IPS-NIHi11 (cell line): ENCODE results near the gene PCK2.
"Not testable (repeated sequence)": the region's sequence is repeated elsewhere in the genome, so short reads cannot be mapped to it uniquely, and the experiment has no call there.

ENCODE experiments used
- DNase-seq: peaks from one replicate; pipeline ENCODE4 v3.0.0; 2012; ENCODE audit warnings: mixed read lengths, low spot score

Gene PCK2

GRCh38 chr14:24095271-24096068 lies 1.4 kb downstream of the PCK2 start:
- peak; percentile 61 for DNase-seq

DNA sequence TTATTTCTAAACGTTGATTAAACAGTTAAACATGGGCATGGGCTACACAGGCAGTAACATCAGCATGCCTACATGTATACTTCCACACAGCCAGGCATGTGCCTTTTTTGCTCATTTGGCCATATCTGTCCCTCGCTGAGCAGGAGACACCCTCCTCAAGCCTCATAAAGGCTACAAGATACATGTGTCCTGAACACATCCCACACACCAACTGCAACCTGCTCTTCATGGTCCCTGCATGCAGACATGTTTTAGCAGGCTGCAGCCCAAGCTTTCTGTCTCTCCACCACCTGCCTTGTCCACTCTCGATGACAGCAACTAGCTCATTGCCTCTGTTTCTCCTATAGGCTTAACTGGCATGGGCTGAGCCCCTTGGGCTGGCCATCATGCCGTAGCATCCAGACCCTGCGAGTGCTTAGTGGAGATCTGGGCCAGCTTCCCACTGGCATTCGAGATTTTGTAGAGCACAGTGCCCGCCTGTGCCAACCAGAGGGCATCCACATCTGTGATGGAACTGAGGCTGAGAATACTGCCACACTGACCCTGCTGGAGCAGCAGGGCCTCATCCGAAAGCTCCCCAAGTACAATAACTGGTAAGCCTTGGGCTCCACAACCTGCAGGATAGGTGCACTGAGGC lies 2.6 kb downstream of the PCK2 start:
- DNase-seq = no peak

- no peak for DNase-seq
Observed at GRCh38 chr14:24098229-24098926, 4.3 kb downstream of the PCK2 start.

- DNase-seq = peak; percentile 35
Observed at GRCh38 chr14:24098927-24099813, 5.1 kb downstream of the PCK2 start.

- DNase-seq = no peak
Observed at GRCh38 chr14:24100197-24100981, 6.3 kb downstream of the PCK2 start.

- DNase-seq = no peak
Observed at GRCh38 chr14:24100982-24101494, 6.9 kb downstream of the PCK2 start.

- DNase-seq = no peak
Observed at GRCh38 chr14:24102357-24103048, 8.4 kb downstream of the PCK2 start.

DNA sequence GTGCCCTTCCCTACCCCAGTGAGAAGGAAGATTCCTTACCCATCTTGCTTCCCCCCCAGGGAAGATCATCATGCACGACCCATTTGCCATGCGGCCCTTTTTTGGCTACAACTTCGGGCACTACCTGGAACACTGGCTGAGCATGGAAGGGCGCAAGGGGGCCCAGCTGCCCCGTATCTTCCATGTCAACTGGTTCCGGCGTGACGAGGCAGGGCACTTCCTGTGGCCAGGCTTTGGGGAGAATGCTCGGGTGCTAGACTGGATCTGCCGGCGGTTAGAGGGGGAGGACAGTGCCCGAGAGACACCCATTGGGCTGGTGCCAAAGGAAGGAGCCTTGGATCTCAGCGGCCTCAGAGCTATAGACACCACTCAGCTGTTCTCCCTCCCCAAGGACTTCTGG lies 9.3 kb downstream of the PCK2 start:
- DNase-seq = no peak

DNA sequence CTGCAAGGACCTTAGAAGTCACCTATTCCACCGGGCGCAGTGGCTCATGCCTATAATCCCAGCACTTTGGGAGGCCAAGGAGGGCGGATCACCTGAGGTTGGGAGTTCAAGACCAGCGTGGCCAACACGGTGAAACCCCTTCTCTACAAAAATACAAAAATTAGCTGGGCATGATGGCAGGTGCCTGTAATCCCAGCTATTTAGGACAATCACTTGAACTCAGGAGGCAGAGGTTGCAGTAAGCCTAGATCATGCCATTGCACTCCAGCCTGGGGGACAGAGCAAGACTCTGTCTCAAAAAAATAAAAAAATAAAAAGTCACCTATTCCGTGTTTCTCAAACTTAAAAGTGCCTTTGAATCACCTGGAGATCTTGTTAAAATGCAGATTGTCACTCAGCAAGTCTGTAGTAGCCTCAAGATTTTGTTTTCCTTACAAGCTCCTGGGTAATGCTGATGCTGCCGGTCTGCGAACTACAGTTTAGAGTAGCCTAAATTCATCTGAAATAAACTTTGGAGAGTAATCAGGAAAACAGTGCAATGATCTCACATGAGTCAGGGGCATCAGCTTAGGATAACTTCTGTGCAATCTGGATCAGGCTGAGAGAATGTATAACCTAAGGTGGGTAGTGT lies 11.6 kb downstream of the PCK2 start:
- DNase-seq = not testable (repeated sequence)

- no peak for DNase-seq
Observed at GRCh38 chr14:24106672-24107271, 12.7 kb downstream of the PCK2 start.

DNA sequence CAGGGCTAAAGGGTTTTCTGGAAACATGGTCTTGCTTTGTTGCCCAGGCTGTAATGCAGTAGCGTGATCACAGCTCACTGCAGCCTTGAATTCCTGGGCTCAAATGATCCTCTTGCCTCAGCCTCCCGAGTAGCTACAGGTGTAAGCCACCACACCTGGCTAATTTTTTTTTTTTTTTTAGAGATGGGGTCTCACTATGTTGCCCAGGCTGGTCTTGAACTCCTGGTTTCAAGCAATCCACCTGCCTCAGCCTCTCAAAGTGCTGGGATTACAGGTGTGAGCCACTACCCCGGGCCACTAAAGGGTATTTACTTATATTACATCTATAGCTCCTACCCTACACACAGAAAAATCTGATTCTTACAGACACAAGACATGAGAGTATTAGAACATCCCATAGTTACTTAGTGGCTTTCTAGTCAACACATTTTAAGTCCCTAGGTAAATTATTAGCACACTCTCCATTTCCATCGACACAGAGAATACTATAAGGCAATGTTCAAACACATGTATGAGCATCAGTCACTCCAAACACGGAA lies 14.3 kb downstream of the PCK2 start:
- DNase-seq = no peak

- DNase-seq = no peak
Observed at GRCh38 chr14:24110060-24110459, 15.9 kb downstream of the PCK2 start.

GRCh38 chr14:24110523-24110922 lies 16.4 kb downstream of the PCK2 start:
- DNase-seq = no peak

- DNase-seq = no peak
Observed at GRCh38 chr14:24113379-24113800, 19.3 kb downstream of the PCK2 start.

GRCh38 chr14:24113801-24114531 lies 19.9 kb downstream of the PCK2 start:
- peak; percentile 79 for DNase-seq

DNA sequence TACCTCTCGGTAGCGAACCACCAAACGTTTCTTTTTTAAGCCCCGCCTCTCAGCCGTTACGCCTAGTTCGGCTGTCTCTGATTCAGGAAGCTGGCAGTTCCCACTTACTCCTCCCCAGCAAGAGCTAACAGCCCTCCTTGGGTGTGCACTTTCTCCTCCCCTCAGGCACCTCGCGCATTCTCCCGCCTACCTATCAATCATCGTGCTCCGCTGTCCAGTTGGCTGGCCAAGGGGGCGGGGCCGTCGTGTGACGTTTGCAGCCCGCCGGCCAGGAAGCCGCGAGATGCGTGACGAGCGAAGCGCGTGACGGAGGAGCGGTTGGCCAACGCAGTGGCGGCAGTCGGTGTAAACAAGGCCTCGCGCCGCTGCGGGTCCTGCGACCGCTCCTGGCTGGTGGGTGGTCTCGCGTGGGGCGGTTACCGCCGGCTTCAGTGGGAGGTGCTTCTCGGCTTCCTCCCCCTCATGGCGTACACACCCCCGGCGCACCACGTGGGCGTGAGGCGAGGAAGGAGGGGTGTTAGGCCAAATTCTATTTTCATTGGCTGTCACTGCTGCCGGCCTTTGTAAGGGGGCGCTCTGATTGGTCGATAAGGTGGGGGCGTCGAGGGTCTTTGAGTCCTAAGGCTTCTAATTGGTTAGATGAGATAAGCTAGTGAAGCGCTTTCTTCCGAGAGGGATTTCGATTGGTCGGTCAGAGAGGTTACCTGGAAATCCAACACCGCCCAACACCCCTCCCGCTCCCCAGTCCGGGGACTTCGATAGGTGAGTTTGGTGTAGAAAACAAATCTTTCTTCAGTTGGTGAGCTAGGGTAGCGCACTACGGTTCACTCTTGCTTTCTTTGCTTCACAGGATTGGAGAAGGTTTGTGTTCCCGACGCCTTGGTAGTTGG lies 20.7 kb downstream of the PCK2 start, which contains the start of the genes DCAF11 and NRL:
TSS of gene DCAF11 (plus strand) at position 246 of the 890 bp plus-strand sequence. CDS start 818 bp downstream, outside the sequence.
TSS of gene NRL (minus strand) at position 418 of the 890 bp plus-strand sequence. CDS start 32,101 bp downstream, outside the sequence.
- peak; percentile 97 for DNase-seq
